AG09309 (cell line): Measurements from ENCODE around the gene ACYP2.
A peak's percentile ranks its signal among the peaks of the same experiment; 100 is the strongest.

ENCODE experiments used
- DNase-seq: peaks from one replicate; pipeline ENCODE4 v3.0.0-alpha.2; 2010; ENCODE audit warnings: low read depth
- H3K4me3 ChIP-seq: 2 replicates; pipeline ENCODE4 v1.5.1; 2011; ENCODE audit warnings: mild to moderate bottlenecking, low read depth, low read length, moderate library complexity; ENCODE audit not compliant: control insufficient read depth
- CTCF ChIP-seq: IDR thresholded peaks from 2 replicates; pipeline ENCODE4 v1.5.1; 2011; ENCODE audit warnings: mild to moderate bottlenecking, low read depth, low read length, inconsistent platforms; ENCODE audit not compliant: insufficient read depth, control insufficient read depth; ENCODE audit errors: missing control alignments

ACYP2 gene

GRCh38 chr2:54194761-54195750 lies 79.6 kb downstream of the ACYP2 start:
- DNase-seq: no peak
- TF ChIP-seq CTCF: no peak
- no peak overlapping the region for H3K4me3 ChIP-seq

- DNase-seq: no peak
- no peak for TF ChIP-seq CTCF
- H3K4me3 ChIP-seq: no peak overlapping the region
Measured at GRCh38 chr2:54196646-54197045, 81.2 kb downstream of the ACYP2 start.

GRCh38 chr2:54204476-54204875 lies 89.1 kb downstream of the ACYP2 start:
- no peak for DNase-seq
- H3K4me3 ChIP-seq: no peak overlapping the region
- no peak for TF ChIP-seq CTCF

- DNase-seq: peak; percentile 17
- TF ChIP-seq CTCF: peak; percentile 54
Measured at GRCh38 chr2:54206596-54206995, 91.2 kb downstream of the ACYP2 start.

GRCh38 chr2:54207666-54208195 lies 92.3 kb downstream of the ACYP2 start:
- H3K4me3 ChIP-seq: no peak overlapping the region
- DNase-seq: no peak
- no peak for TF ChIP-seq CTCF

More at GRCh38 chr2:54206596-54206995, 91.2 kb downstream of the ACYP2 start:
- no peak overlapping the region for H3K4me3 ChIP-seq

GRCh38 chr2:54208364-54209240 lies 93.2 kb downstream of the ACYP2 start:
- TF ChIP-seq CTCF: no peak
- no peak overlapping the region for H3K4me3 ChIP-seq
- peak; percentile 16 for DNase-seq
